Measurements from ENCODE around the gene USP3.

- TF ChIP-seq BHLHE40 (IDR thresholded peaks at IDR 0.05; ENCODE audit: low read depth, low read length) (no peak), MAZ (IDR thresholded peaks at IDR 0.05; ENCODE audit: borderline replicate concordance, low read depth, low read length) (no peak), RFX5 (IDR thresholded peaks at IDR 0.05; ENCODE audit: low read depth, low read length) (no peak), CEBPB (IDR thresholded peaks at IDR 0.05; ENCODE audit: low read depth, low read length) (peak; percentile 39; the same call in 1 of the 2 replicates)
- TF ChIP-seq, protein P1, sequence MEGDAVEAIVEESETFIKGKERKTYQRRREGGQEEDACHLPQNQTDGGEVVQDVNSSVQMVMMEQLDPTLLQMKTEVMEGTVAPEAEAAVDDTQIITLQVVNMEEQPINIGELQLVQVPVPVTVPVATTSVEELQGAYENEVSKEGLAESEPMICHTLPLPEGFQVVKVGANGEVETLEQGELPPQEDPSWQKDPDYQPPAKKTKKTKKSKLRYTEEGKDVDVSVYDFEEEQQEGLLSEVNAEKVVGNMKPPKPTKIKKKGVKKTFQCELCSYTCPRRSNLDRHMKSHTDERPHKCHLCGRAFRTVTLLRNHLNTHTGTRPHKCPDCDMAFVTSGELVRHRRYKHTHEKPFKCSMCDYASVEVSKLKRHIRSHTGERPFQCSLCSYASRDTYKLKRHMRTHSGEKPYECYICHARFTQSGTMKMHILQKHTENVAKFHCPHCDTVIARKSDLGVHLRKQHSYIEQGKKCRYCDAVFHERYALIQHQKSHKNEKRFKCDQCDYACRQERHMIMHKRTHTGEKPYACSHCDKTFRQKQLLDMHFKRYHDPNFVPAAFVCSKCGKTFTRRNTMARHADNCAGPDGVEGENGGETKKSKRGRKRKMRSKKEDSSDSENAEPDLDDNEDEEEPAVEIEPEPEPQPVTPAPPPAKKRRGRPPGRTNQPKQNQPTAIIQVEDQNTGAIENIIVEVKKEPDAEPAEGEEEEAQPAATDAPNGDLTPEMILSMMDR (conservative IDR thresholded peaks at IDR 0.05; ENCODE audit: low read depth, low read length) = no peak
These were observed 20.1 kb downstream of the USP3 start for GRCh38 chr15:63524316-63525015.
